Measurements from ENCODE around the gene QRICH1.

DNA sequence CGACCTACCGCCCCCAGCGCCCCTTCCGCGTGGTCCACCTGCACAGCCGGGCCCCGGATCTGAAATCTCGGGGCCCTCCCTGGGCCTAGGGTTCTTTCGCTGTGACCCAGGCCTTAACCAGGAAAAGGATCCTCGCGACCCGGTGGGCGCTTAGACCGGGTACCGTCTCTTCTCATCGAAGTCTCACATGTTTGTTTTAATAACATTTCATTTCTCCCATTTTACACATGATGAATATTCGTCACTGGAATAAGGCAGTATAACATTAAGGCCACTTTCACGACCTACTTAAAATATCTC, 75.2 kb downstream of the QRICH1 start:
- no peak for TF ChIP-seq EZH2 (IDR thresholded peaks at IDR 0.05; ENCODE audit: low read length, missing control alignments)
- no peak for TF ChIP-seq CTCF (conservative IDR thresholded peaks at IDR 0.05 in 1 of 2, IDR thresholded peaks at IDR 0.05 in 1 of 2; ENCODE audit: low read depth in 1 of 2, low read length in 2 of 2)
